ENCODE results near the gene DNM3.
A peak's percentile ranks its signal among the peaks of the same experiment; 100 is the strongest.

The DNM3 gene

GRCh38 chr1:172176206-172176605, 334.9 kb downstream of the DNM3 start:
- Histone ChIP-seq H3K27ac (no peak overlapping the region), H3K4me3 (no peak overlapping the region), H3K9me3 (ENCODE audit: low read depth, low read length) (no peaks in the 10 kb centered on the region), H3K9ac (ENCODE audit: insufficient read length) (no peak overlapping the region), H3K36me3 (ENCODE audit: insufficient read depth, low read length) (no peaks in the 10 kb centered on the region)
- no peak for DNase-seq (ENCODE audit: low read depth, low spot score)
- no peak for TF ChIP-seq POLR2AphosphoS5 (IDR thresholded peaks at IDR 0.05; ENCODE audit: borderline replicate concordance, low read depth, low read length)
- no peak for TF ChIP-seq EZH2 (IDR thresholded peaks at IDR 0.05)
- no peak for TF ChIP-seq FOXP2 (optimal IDR thresholded peaks at IDR 0.05; ENCODE audit: control extremely low read depth, extremely low read length, insufficient read depth)

- Histone ChIP-seq H3K4me3 (no peak overlapping the region), H3K9ac (ENCODE audit: insufficient read length) (no peak overlapping the region), H3K9me3 (ENCODE audit: low read depth, low read length) (no peaks in the 10 kb centered on the region), H3K36me3 (ENCODE audit: insufficient read depth, low read length) (no peaks in the 10 kb centered on the region), H3K27ac (no peak overlapping the region)
- TF ChIP-seq EZH2 (IDR thresholded peaks at IDR 0.05) (no peak), FOXP2 (optimal IDR thresholded peaks at IDR 0.05; ENCODE audit: control extremely low read depth, extremely low read length, insufficient read depth) (no peak), POLR2AphosphoS5 (IDR thresholded peaks at IDR 0.05; ENCODE audit: borderline replicate concordance, low read depth, low read length) (no peak)
- DNase-seq (ENCODE audit: low read depth, low spot score) = no peak
Measured at GRCh38 chr1:172177849-172178248, 336.6 kb downstream of the DNM3 start.

GRCh38 chr1:172178886-172179285, 337.6 kb downstream of the DNM3 start:
- no peak for DNase-seq (ENCODE audit: low read depth, low spot score)
- TF ChIP-seq POLR2AphosphoS5 (IDR thresholded peaks at IDR 0.05; ENCODE audit: borderline replicate concordance, low read depth, low read length) (no peak), EZH2 (IDR thresholded peaks at IDR 0.05) (no peak)
- Histone ChIP-seq H3K36me3 (ENCODE audit: insufficient read depth, low read length) (no peaks in the 10 kb centered on the region), H3K4me3 (no peak overlapping the region), H3K27ac (no peak overlapping the region), H3K9me3 (ENCODE audit: low read depth, low read length) (no peaks in the 10 kb centered on the region), H3K9ac (ENCODE audit: insufficient read length) (no peak overlapping the region)

- no peak for DNase-seq (ENCODE audit: low read depth, low spot score)
- H3K9me3 ChIP-seq (ENCODE audit: low read depth, low read length) = no peaks in the 10 kb centered on the region
- H3K27ac ChIP-seq = peak overlapping the region; percentile 97
- no peak for TF ChIP-seq FOXP2 (optimal IDR thresholded peaks at IDR 0.05; ENCODE audit: control extremely low read depth, extremely low read length, insufficient read depth)
- no peak overlapping the region for H3K9ac ChIP-seq (ENCODE audit: insufficient read length)
- H3K4me3 ChIP-seq = no peak overlapping the region
- no peaks in the 10 kb centered on the region for H3K36me3 ChIP-seq (ENCODE audit: insufficient read depth, low read length)
Measured at GRCh38 chr1:172179918-172180317, 338.6 kb downstream of the DNM3 start.

- peak overlapping the region; percentile 66 for H3K9ac ChIP-seq (ENCODE audit: insufficient read length)
- H3K4me3 ChIP-seq = peak overlapping the region; percentile 65
- DNase-seq (ENCODE audit: low read depth, low spot score) = no peak
- H3K27ac ChIP-seq = peak overlapping the region; percentile 97
- H3K9me3 ChIP-seq (ENCODE audit: low read depth, low read length) = no peaks in the 10 kb centered on the region
- no peak for TF ChIP-seq EZH2 (IDR thresholded peaks at IDR 0.05)
- TF ChIP-seq POLR2AphosphoS5 (IDR thresholded peaks at IDR 0.05; ENCODE audit: borderline replicate concordance, low read depth, low read length) = no peak
- TF ChIP-seq FOXP2 (optimal IDR thresholded peaks at IDR 0.05; ENCODE audit: control extremely low read depth, extremely low read length, insufficient read depth) = no peak
- H3K36me3 ChIP-seq (ENCODE audit: insufficient read depth, low read length) = no peaks in the 10 kb centered on the region
Measured at GRCh38 chr1:172180501-172181285, 339.4 kb downstream of the DNM3 start.

- no peaks in the 10 kb centered on the region for H3K36me3 ChIP-seq (ENCODE audit: insufficient read depth, low read length)
- peak overlapping the region; percentile 36; the same call in 1 of the 2 replicates for H3K4me3 ChIP-seq
- DNase-seq (ENCODE audit: low read depth, low spot score) = no peak
- H3K27ac ChIP-seq = peak overlapping the region; percentile 48
- H3K9me3 ChIP-seq (ENCODE audit: low read depth, low read length) = no peaks in the 10 kb centered on the region
- H3K9ac ChIP-seq (ENCODE audit: insufficient read length) = no peak overlapping the region
- TF ChIP-seq EZH2 (IDR thresholded peaks at IDR 0.05) (no peak), FOXP2 (optimal IDR thresholded peaks at IDR 0.05; ENCODE audit: control extremely low read depth, extremely low read length, insufficient read depth) (no peak), POLR2AphosphoS5 (IDR thresholded peaks at IDR 0.05; ENCODE audit: borderline replicate concordance, low read depth, low read length) (no peak)
Measured at GRCh38 chr1:172184506-172185191, 343.4 kb downstream of the DNM3 start.

- Histone ChIP-seq H3K4me3 (peak overlapping the region; percentile 36), H3K9ac (ENCODE audit: insufficient read length) (no peak overlapping the region), H3K36me3 (ENCODE audit: insufficient read depth, low read length) (no peaks in the 10 kb centered on the region), H3K9me3 (ENCODE audit: low read depth, low read length) (no peaks in the 10 kb centered on the region), H3K27ac (peak overlapping the region; percentile 48)
- TF ChIP-seq FOXP2 (optimal IDR thresholded peaks at IDR 0.05; ENCODE audit: control extremely low read depth, extremely low read length, insufficient read depth) (no peak), EZH2 (IDR thresholded peaks at IDR 0.05) (no peak), POLR2AphosphoS5 (IDR thresholded peaks at IDR 0.05; ENCODE audit: borderline replicate concordance, low read depth, low read length) (no peak)
- DNase-seq (ENCODE audit: low read depth, low spot score) = no peak
Measured at GRCh38 chr1:172185211-172185610, 343.9 kb downstream of the DNM3 start.

GRCh38 chr1:172185996-172186395, 344.7 kb downstream of the DNM3 start:
- no peak for TF ChIP-seq POLR2AphosphoS5 (IDR thresholded peaks at IDR 0.05; ENCODE audit: borderline replicate concordance, low read depth, low read length)
- no peak for TF ChIP-seq EZH2 (IDR thresholded peaks at IDR 0.05)
- no peak for TF ChIP-seq FOXP2 (optimal IDR thresholded peaks at IDR 0.05; ENCODE audit: control extremely low read depth, extremely low read length, insufficient read depth)
- Histone ChIP-seq H3K27ac (no peak overlapping the region), H3K4me3 (no peak overlapping the region), H3K9ac (ENCODE audit: insufficient read length) (no peak overlapping the region), H3K36me3 (ENCODE audit: insufficient read depth, low read length) (no peaks in the 10 kb centered on the region), H3K9me3 (ENCODE audit: low read depth, low read length) (no peaks in the 10 kb centered on the region)
- DNase-seq (ENCODE audit: low read depth, low spot score) = no peak

Measured in SK-N-MC (cell line).